Measurements from ENCODE around the gene DNAJC27. TPM values are rescaled to one million over a fixed set of nuclear protein-coding genes. Genes with fewer than 3 reads are reported as not detected.

Gene DNAJC27
- total RNA-seq, result 15.6 and 16.6 TPM in 2 replicates
- 10.3 TPM for total RNA-seq (2013)
- polyA plus RNA-seq, result 6.0 and 12.5 TPM in 2 replicates
- polyA minus RNA-seq, result 9.1 and 14.2 TPM in 2 replicates

DNA sequence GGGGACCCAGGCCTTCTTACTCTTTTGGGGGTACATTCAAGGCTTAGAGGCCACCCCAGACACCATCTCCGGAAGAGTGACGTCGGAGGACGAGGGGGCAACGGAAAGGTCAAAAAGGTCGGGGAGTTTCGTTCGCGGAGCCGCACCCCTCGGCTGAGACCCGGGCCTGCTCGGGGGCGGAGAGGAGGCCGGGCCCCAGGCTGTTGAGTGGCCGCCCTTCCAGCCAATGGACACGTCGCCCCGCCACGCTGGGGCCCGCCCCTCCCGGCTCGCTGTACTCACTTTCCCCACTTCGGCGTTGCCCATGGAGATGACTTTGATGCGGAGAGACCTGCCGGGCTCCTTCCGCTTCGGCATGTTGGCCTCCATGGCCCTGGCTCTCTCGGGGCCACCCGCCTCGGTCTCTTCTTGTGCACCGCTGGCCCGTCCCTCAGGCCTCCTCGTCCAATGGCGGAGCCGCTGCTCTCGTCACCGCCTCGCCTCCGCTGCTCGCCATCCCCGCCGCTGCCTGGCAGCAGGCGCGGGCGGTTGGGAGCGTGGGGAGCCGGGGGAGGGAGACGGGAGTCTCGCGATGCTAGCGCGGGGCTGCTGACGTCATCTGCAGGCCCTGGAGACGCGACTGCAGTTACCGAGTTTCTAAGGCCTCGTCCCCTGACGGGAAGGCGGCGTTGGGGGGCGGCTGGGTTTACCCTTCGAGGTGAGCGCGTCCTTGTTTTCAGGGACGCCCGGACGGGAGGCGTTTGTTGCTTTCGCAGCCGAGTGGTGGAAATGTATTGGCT, at the start of gene DNAJC27:
Gene DNAJC27 (minus strand): TSS at position 420 of the 779 bp plus-strand sequence. CDS start 51 bp downstream, at position 369.
- peak within 1 kb of the TSS; percentile 97 for H3K4me3 Mint-ChIP-seq
- H3K9me3 Mint-ChIP-seq (ENCODE audit: insufficient read depth), result no peaks in the 10 kb centered on the region
- peaks cover 14% of the 10 kb centered on the region for H3K4me1 Mint-ChIP-seq
- H3K4me1 ChIP-seq (ENCODE audit: control insufficient read depth in 2 of 2, insufficient read depth in 2 of 2, low read length in 2 of 2), result peaks cover 8 to 15% of the 10 kb centered on the region in 2 donors
- no peaks in the 10 kb centered on the region for H3K27me3 Mint-ChIP-seq
- ChIA-PET POLR2A (no interaction called here), CTCF (no interaction called here)
- H3K79me2 ChIP-seq (ENCODE audit: control insufficient read depth, insufficient read depth, low read length), result peaks cover 28% of the 10 kb centered on the region
- H3K9me3 ChIP-seq (ENCODE audit: control extremely low read depth in 1 of 3, control insufficient read depth in 2 of 3, insufficient read depth in 1 of 3, low read length in 2 of 3), result no peaks in the 10 kb centered on the region
- peak within 1 kb of the TSS; percentile 100 for H3K27ac Mint-ChIP-seq
- intact Hi-C loops (cut with micrococcal nuclease), result loop anchor here (1.0 to 10.0 kb wide), 10 partner anchors 51 to 1813 kb away; partner anchors contain the start of genes ADCY3, ADGRF3, CENPA and CENPO
- no peaks in the 10 kb centered on the region for H4K20me1 ChIP-seq (ENCODE audit: control insufficient read depth, insufficient read depth, low read length, poor library complexity, severe bottlenecking)
- no peak for TF ChIP-seq EZH2 (IDR thresholded peaks at IDR 0.05; ENCODE audit: borderline replicate concordance, insufficient read depth, low read depth, low read length, poor library complexity, severe bottlenecking)
- no peak for TF ChIP-seq CTCF (IDR thresholded peaks at IDR 0.05)
- H2AFZ ChIP-seq (ENCODE audit: insufficient read depth, low read depth, low read length, poor library complexity, severe bottlenecking), result peak within 1 kb of the TSS; percentile 90
- H3K27me3 ChIP-seq (replicated peaks in 1 of 4; ENCODE audit: control extremely low read depth in 1 of 4, control insufficient read depth in 3 of 4, insufficient read depth in 4 of 4, low read length in 3 of 4), result no peaks in the 10 kb centered on the region
- DNase-seq (peak; percentile 99), ATAC-seq (ENCODE audit: low read depth) (peak; percentile 90)
- peak within 1 kb of the TSS; percentile 97 to 100 for H3K27ac ChIP-seq (ENCODE audit: low read length in 2 of 2)
- peak within 1 kb of the TSS; percentile 73 to 85 (median 82) for H3K4me3 ChIP-seq (ENCODE audit: control extremely low read depth in 1 of 5, extremely low read depth in 1 of 5, insufficient read depth in 1 of 5, low read depth in 2 of 5, low read length in 4 of 5)
- WGBS (ENCODE audit: insufficient coverage), result under 1% methylated on average over 68 of the region's 72 CpGs
- H3K9ac ChIP-seq (ENCODE audit: low read length), result peak within 1 kb of the TSS; percentile 100
- peaks cover 0 to 5% of the 10 kb centered on the region in 2 experiments for H3K36me3 ChIP-seq (replicated peaks in 1 of 2; ENCODE audit: control extremely low read depth in 1 of 2, control insufficient read depth in 1 of 2, extremely low read depth in 1 of 2, insufficient read depth in 2 of 2, low read length in 1 of 2)
- peak within 1 kb of the TSS; percentile 94 for H3K4me2 ChIP-seq (replicated peaks; ENCODE audit: low read depth, low read length, poor library complexity, severe bottlenecking)

DNA sequence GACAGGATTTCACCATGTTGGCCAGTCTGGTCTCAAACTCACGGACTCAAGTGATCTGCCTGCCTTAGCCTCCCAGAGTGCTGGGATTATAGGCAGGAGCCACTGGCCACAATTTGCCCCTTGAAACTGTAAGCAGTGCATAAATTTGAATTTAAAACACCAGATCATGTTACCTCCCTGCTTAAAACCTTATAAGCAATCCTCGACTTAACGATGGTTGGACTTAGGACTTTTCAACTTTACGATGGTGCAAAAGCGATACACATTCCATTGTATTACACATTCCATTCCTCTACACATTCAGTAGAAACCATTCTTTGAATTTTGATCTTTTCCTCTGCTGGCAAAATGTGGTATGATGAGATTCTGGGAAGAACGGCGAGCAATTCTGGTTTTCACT, 46.9 kb upstream of the DNAJC27 start:
- Mint-ChIP-seq H3K4me3 (no peak overlapping the region), H3K27ac (no peak overlapping the region), H3K27me3 (no peaks in the 10 kb centered on the region), H3K4me1 (peaks cover 3% of the 10 kb centered on the region), H3K9me3 (ENCODE audit: insufficient read depth) (no peaks in the 10 kb centered on the region)
- no peak for TF ChIP-seq CTCF (IDR thresholded peaks at IDR 0.05)
- TF ChIP-seq EZH2 (IDR thresholded peaks at IDR 0.05; ENCODE audit: borderline replicate concordance, insufficient read depth, low read depth, low read length, poor library complexity, severe bottlenecking), result no peak
- POLR2A ChIA-PET, result no interaction called here
- intact Hi-C loops (cut with micrococcal nuclease), result no loop called here
- Histone ChIP-seq H3K4me1 (ENCODE audit: control insufficient read depth in 2 of 2, insufficient read depth in 2 of 2, low read length in 2 of 2) (no peaks in the 10 kb centered on the region), H3K27me3 (replicated peaks in 1 of 4; ENCODE audit: control extremely low read depth in 1 of 4, control insufficient read depth in 3 of 4, insufficient read depth in 4 of 4, low read length in 3 of 4) (no peaks in the 10 kb centered on the region), H2AFZ (ENCODE audit: insufficient read depth, low read depth, low read length, poor library complexity, severe bottlenecking) (no peak overlapping the region), H3K9me3 (ENCODE audit: control extremely low read depth in 1 of 3, control insufficient read depth in 2 of 3, insufficient read depth in 1 of 3, low read length in 2 of 3) (no peaks in the 10 kb centered on the region), H3K79me2 (ENCODE audit: control insufficient read depth, insufficient read depth, low read length) (no peaks in the 10 kb centered on the region), H4K20me1 (ENCODE audit: control insufficient read depth, insufficient read depth, low read length, poor library complexity, severe bottlenecking) (no peaks in the 10 kb centered on the region), H3K36me3 (replicated peaks in 1 of 2; ENCODE audit: control extremely low read depth in 1 of 2, control insufficient read depth in 1 of 2, extremely low read depth in 1 of 2, insufficient read depth in 2 of 2, low read length in 1 of 2) (no peaks in the 10 kb centered on the region), H3K4me3 (ENCODE audit: control extremely low read depth in 1 of 5, extremely low read depth in 1 of 5, insufficient read depth in 1 of 5, low read depth in 2 of 5, low read length in 4 of 5) (no peak overlapping the region), H3K27ac (ENCODE audit: low read length in 2 of 2) (no peak overlapping the region), H3K4me2 (replicated peaks; ENCODE audit: low read depth, low read length, poor library complexity, severe bottlenecking) (no peak overlapping the region), H3K9ac (ENCODE audit: low read length) (no peak overlapping the region)
- ATAC-seq (ENCODE audit: low read depth) (no peak), DNase-seq (no peak)
- CTCF ChIA-PET, result no interaction called here
- WGBS (ENCODE audit: insufficient coverage), result 80% methylated on average over 3 of the region's 7 CpGs

Measured in B cell (primary cell).